BJ (cell line): ENCODE data around the gene LMTK2. TPM values are rescaled to one million over a fixed set of nuclear protein-coding genes. Genes with fewer than 3 reads are reported as not detected.

ENCODE experiments used
- CTCF ChIA-PET: fragments of 350-600 bp; formaldehyde crosslinking; extraction: SDS; loops from one replicate; lab custom pipeline; 2021; ENCODE audit warnings: antibody characterized with exemption, inconsistent platforms; lab: Yijun Ruan, JAX
- POLR2A ChIA-PET: fragments of 300-600 bp; sonication (Branson Sonifier 250); formaldehyde crosslinking; extraction: SDS; loops from one replicate; lab custom pipeline; 2021; ENCODE audit warnings: antibody characterized with exemption; lab: Charles Lee
- DNase-seq: peaks from one replicate; pipeline ENCODE4 v3.0.0-alpha.2; 2011; ENCODE audit warnings: low read depth
- H3K27me3 ChIP-seq: 2 replicates; pipeline ENCODE4 v1.6.0; 2011; ENCODE audit warnings: low read length; ENCODE audit not compliant: control insufficient read depth, insufficient read depth
- H3K36me3 ChIP-seq: 2 replicates; pipeline ENCODE4 v1.5.1; 2011; ENCODE audit warnings: low read length; ENCODE audit not compliant: control insufficient read depth, insufficient read depth
- H3K4me3 ChIP-seq: 2 replicates; pipeline ENCODE4 v1.5.1; 2011; ENCODE audit warnings: low read depth, mild to moderate bottlenecking, control low read depth, low read length
- polyA plus RNA-seq: library from polyadenylated mRNA; depleted of rRNA; stranded (reverse); fragments of >200 nt; gene quantifications from 2 replicates; pipeline ENCODE4 v1.2.3, GENCODE V29; 2011
- TF ChIP-seq, protein P1 (sequence below): IDR thresholded peaks from 2 replicates; pipeline ENCODE4 v1.5.1; 2011; ENCODE audit warnings: low read depth, mild to moderate bottlenecking, control low read depth, inconsistent platforms, low read length, moderate library complexity; ENCODE audit not compliant: insufficient read depth

Gene LMTK2
- polyA plus RNA-seq, 1 experiment, result 3.8 TPM

DNA sequence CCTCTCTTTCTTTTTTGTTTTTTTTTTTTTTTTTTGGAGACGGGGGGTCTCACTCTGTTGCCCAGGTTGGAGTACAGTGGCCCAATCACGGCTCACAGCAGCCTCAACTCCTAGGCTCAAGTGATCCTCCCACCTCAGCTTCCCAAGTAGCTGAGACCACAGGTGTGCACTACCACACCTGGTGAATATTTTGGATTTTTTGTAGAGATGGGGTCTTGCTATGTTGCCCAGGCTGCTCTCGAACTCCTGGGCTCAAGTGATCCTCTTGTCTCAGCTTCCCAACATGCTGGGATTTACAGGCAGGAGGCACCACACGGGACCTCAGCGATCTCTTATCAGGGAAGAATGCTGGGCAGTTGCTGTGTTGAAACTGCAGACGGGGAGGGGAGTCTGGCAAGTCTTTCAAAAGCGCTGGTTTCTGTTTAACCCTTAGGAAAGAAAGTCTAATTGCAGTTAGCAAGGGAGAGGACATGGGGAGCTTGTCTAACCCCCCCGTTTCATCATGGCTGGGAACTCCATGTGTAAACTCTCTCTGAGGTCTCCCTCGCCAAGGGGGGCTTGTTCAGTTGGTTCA lies 39.6 kb upstream of the LMTK2 start:
- CTCF ChIA-PET, result no interaction called here
- TF ChIP-seq, protein P1, sequence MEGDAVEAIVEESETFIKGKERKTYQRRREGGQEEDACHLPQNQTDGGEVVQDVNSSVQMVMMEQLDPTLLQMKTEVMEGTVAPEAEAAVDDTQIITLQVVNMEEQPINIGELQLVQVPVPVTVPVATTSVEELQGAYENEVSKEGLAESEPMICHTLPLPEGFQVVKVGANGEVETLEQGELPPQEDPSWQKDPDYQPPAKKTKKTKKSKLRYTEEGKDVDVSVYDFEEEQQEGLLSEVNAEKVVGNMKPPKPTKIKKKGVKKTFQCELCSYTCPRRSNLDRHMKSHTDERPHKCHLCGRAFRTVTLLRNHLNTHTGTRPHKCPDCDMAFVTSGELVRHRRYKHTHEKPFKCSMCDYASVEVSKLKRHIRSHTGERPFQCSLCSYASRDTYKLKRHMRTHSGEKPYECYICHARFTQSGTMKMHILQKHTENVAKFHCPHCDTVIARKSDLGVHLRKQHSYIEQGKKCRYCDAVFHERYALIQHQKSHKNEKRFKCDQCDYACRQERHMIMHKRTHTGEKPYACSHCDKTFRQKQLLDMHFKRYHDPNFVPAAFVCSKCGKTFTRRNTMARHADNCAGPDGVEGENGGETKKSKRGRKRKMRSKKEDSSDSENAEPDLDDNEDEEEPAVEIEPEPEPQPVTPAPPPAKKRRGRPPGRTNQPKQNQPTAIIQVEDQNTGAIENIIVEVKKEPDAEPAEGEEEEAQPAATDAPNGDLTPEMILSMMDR, result no peak
- POLR2A ChIA-PET, result no interaction called here

GRCh38 chr7:98073047-98073446 lies 33.6 kb upstream of the LMTK2 start:
- H3K36me3 ChIP-seq, result no peaks in the 10 kb centered on the region
- TF ChIP-seq, protein P1, result no peak
- H3K4me3 ChIP-seq, result no peak overlapping the region
- ChIA-PET POLR2A (no interaction called here), CTCF (no interaction called here)
- no peaks in the 10 kb centered on the region for H3K27me3 ChIP-seq
- no peak for DNase-seq

More for the DNA sequence above, 39.6 kb upstream of the LMTK2 start:
- H3K27me3 ChIP-seq, result no peaks in the 10 kb centered on the region
- H3K4me3 ChIP-seq, result no peak overlapping the region
- DNase-seq, result no peak
- H3K36me3 ChIP-seq, result no peaks in the 10 kb centered on the region

DNA sequence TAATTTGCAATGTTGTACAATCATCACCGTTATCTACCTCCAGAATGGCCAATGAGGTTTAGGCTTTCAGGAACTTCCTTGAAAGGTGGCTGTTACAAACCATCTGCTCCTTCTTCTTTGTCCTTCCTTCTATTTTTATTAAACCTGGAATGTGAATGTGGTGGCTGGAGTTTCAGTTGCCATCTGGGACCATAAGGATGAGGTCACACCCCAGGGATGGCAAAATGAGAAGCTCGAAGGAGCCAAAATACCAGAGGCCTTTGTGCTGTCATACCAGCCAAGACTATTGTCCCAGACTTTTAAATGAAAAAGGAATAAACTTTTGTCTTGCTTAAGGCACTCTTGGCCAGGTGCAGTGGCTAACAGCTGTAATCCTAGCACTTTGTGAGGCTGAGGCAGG lies 30.9 kb upstream of the LMTK2 start:
- POLR2A ChIA-PET, result no interaction called here
- Histone ChIP-seq H3K36me3 (no peaks in the 10 kb centered on the region), H3K27me3 (no peaks in the 10 kb centered on the region), H3K4me3 (no peak overlapping the region)
- CTCF ChIA-PET, result no interaction called here
- TF ChIP-seq, protein P1, result no peak
- no peak for DNase-seq

DNA sequence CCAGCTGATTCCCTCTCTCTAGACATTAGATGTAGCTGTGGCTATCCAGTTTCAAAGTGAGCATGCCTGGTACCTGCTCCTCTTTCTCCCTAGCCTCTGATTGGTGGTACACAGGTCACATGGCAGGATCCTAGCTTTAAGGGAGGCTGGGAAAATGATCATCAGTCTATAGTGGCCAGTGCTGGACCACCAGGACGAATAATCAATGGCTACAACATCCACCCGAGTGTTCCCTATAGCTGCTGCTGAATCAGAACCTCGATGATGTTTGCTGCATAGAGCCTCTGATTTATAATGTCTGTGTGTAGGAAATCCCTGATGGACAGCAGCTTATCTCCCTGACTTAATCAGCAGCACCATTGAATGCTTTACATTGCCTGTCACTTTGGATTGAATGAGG lies 28.9 kb upstream of the LMTK2 start:
- POLR2A ChIA-PET, result no interaction called here
- H3K27me3 ChIP-seq, result no peaks in the 10 kb centered on the region
- DNase-seq, result no peak
- CTCF ChIA-PET, result interaction anchor here (0.9 to 1.3 kb wide), 2 partner anchors 57 to 91 kb away, joined by 3 to 4 read pairs; no protein-coding TSS in a partner anchor
- TF ChIP-seq, protein P1, result no peak
- no peaks in the 10 kb centered on the region for H3K36me3 ChIP-seq
- H3K4me3 ChIP-seq, result no peak overlapping the region

DNA sequence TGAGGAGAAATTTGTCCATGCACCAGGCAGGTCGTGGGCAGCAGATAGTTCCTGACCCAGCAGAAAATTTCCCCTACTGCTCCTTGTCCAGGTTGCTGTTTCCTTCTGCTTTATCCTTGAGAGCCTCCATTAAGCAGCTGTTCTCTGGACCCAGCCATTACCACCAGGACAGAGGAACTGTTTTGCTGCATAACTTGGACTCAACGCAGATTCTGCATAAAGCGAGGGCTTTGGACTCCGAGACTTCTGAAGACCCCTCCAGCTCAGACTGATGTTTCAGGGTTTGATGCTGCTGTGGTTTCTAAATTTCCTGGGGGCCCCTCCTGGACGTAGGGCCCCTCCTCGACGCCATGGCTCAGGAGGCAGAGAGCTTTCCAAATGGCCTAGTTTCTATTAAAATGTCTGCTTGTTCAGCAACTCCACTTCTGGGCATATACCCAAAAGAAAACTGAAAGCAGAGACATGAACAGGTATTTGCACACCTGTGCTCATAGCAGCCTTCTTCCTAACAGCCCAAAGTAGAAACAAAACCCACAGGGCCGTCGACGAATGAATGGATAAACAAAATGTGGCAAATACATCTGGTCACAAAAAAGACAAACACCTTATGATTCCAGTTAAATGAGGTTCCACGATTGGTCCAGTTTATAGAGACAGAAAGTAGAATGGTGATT lies 28.3 kb upstream of the LMTK2 start:
- Histone ChIP-seq H3K27me3 (no peaks in the 10 kb centered on the region), H3K36me3 (no peaks in the 10 kb centered on the region), H3K4me3 (no peak overlapping the region)
- TF ChIP-seq, protein P1, result no peak
- CTCF ChIA-PET, result interaction anchor here (0.9 to 1.3 kb wide), 3 partner anchors 57 to 90 kb away, joined by 3 to 4 read pairs (median 4); no protein-coding TSS in a partner anchor
- DNase-seq, result no peak
- POLR2A ChIA-PET, result no interaction called here
